IMR-90 (cell line): ENCODE measurements around the gene ACSS3.

Source experiments
- BHLHE40 ChIP-seq: fragments of 150-350 bp; IDR thresholded peaks from 2 replicates; pipeline ENCODE4 v1.6.1; 2016; ENCODE audit warnings: mild to moderate bottlenecking, low read depth, low read length
- CEBPB ChIP-seq: IDR thresholded peaks from 2 replicates; pipeline ENCODE4 v1.6.1; 2012; ENCODE audit warnings: low read depth, low read length, improper control_type of control experiment
- ELK1 ChIP-seq: fragments of 150-350 bp; IDR thresholded peaks from 2 replicates; pipeline ENCODE4 v1.6.1; 2016; ENCODE audit warnings: low read depth, mild to moderate bottlenecking, low read length, moderate library complexity, borderline replicate concordance
- FOS ChIP-seq: fragments of 150-350 bp; IDR thresholded peaks from 2 replicates; pipeline ENCODE4 v1.6.1; 2016; ENCODE audit warnings: low read depth, low read length
- MAFK ChIP-seq: IDR thresholded peaks from 2 replicates; pipeline ENCODE4 v1.6.1; 2012; ENCODE audit warnings: low read depth, low read length, improper control_type of control experiment
- MAZ ChIP-seq: IDR thresholded peaks from 2 replicates; pipeline ENCODE4 v1.6.1; 2012; ENCODE audit warnings: low read depth, mild to moderate bottlenecking, low read length, improper control_type of control experiment, moderate library complexity, borderline replicate concordance
- POLR2A ChIP-seq: IDR thresholded peaks from 2 replicates; pipeline ENCODE4 v1.6.1; 2012; ENCODE audit warnings: mild to moderate bottlenecking, low read depth, low read length
- RAD21 ChIP-seq: IDR thresholded peaks from 2 replicates; pipeline ENCODE4 v1.6.1; 2012; ENCODE audit warnings: low read length, improper control_type of control experiment
- RCOR1 ChIP-seq: IDR thresholded peaks from 2 replicates; pipeline ENCODE4 v1.6.1; 2012; ENCODE audit warnings: mild to moderate bottlenecking, low read length, improper control_type of control experiment; ENCODE audit not compliant: insufficient replicate concordance
- RFX5 ChIP-seq: IDR thresholded peaks from 2 replicates; pipeline ENCODE4 v1.8.0; 2012; ENCODE audit warnings: low read depth, mild to moderate bottlenecking, low read length, moderate library complexity
- USF2 ChIP-seq: fragments of 150-350 bp; IDR thresholded peaks from 2 replicates; pipeline ENCODE4 v1.6.1; 2017; ENCODE audit warnings: mild to moderate bottlenecking, antibody characterized with exemption, low read length, low read depth
- TF ChIP-seq, protein P1 (sequence below): conservative IDR thresholded peaks from 2 replicates; pipeline ENCODE4 v1.5.1; 2012; ENCODE audit warnings: mild to moderate bottlenecking, low read depth, low read length, improper control_type of control experiment

- TF ChIP-seq POLR2A (no peak), FOS (no peak), CEBPB (no peak), MAZ (no peak), RAD21 (no peak), USF2 (no peak), RFX5 (no peak), MAFK (no peak), ELK1 (no peak), BHLHE40 (no peak), RCOR1 (no peak)
- TF ChIP-seq, protein P1, sequence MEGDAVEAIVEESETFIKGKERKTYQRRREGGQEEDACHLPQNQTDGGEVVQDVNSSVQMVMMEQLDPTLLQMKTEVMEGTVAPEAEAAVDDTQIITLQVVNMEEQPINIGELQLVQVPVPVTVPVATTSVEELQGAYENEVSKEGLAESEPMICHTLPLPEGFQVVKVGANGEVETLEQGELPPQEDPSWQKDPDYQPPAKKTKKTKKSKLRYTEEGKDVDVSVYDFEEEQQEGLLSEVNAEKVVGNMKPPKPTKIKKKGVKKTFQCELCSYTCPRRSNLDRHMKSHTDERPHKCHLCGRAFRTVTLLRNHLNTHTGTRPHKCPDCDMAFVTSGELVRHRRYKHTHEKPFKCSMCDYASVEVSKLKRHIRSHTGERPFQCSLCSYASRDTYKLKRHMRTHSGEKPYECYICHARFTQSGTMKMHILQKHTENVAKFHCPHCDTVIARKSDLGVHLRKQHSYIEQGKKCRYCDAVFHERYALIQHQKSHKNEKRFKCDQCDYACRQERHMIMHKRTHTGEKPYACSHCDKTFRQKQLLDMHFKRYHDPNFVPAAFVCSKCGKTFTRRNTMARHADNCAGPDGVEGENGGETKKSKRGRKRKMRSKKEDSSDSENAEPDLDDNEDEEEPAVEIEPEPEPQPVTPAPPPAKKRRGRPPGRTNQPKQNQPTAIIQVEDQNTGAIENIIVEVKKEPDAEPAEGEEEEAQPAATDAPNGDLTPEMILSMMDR = no peak
Observed at GRCh38 chr12:81123611-81124010, 45.7 kb downstream of the ACSS3 start.
